HG03095 (cell line): ENCODE measurements around the gene SFT2D1.

ENCODE experiments used
- ATAC-seq: cut with Tn5 transposase; IDR thresholded peaks from one replicate; pipeline ENCODE4 v1.9.1; 2021; ENCODE audit warnings: moderate library complexity; ENCODE audit not compliant: unreplicated experiment

The SFT2D1 gene

DNA sequence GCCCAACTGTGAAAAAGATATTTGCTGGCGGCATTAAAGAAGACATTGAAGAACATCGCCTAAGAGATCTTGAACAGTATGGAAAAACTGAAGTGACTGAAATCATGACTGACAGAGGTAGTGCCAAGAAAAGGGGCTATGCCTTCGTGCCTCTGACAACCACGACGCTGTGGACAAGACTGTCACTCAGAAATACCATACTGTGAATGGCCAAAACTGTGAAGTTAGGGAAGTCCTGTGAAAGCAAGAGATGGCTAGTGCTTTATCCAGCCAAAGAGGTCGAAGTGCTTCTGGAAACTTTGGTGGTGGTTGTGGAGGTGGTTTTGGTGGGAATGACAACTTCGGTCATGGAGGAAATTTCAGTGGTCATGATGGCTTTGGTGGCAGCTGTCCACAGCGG is 7.5 kb downstream of the SFT2D1 start:
- ATAC-seq, result no peak

- ATAC-seq, result peak; percentile 79
These were observed 9.0 kb downstream of the SFT2D1 start for GRCh38 chr6:166333172-166333995.

- ATAC-seq, result no peak
These were observed 10.6 kb downstream of the SFT2D1 start for GRCh38 chr6:166331503-166332415.

- no peak for ATAC-seq
These were observed 11.7 kb downstream of the SFT2D1 start for GRCh38 chr6:166330612-166331011.

DNA sequence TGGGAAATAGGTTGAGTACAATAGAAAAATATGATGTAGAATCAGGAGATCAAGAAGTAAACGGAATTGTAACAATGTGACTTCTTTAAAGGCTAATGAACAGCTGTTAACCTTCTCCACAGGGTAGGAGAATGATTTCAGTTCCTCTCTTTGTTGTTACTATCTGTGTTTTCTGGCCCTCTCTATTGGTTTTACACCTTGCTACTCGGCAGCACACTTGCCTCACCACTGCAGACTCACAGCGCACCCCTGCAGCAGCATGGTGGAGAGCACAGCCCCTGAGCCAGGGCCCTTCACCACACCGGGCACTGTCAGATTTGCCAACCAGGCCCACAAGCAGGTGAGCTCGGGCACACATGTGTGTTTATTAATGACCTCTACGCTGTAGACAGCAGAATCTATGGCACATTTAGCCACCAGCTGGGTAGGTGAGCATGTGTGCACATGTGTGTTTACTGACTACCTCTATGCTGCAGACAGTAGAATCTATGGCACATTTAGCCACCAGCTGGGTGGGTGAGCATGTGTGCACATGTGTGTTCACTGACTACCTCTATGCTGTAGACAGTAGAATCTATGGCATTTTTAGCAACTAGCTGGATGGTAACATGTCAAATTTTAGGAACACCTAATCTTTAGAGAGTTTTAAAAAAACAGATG is 16.8 kb downstream of the SFT2D1 start:
- ATAC-seq, result peak; percentile 83

DNA sequence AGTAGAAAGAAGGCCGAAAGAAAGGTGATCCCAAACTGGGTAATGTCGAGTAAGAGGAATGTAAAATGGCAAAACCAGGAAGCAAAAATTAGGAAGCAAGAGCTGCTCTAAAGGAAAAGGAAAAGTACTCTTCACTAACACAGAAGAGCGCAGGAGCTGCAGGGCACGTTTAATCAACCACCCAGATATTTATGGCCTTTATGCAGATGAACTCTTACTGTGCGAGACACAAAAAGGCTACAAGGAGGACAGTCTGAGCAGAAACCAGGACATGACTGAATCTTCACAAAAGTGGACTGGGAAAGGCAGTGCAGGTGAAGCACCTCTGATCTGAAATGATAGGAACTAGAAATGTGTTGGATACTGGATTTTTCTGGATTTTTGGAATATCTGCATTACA is 18.9 kb downstream of the SFT2D1 start:
- no peak for ATAC-seq

GRCh38 chr6:166318649-166319600 is 23.4 kb downstream of the SFT2D1 start:
- ATAC-seq, result no peak

DNA sequence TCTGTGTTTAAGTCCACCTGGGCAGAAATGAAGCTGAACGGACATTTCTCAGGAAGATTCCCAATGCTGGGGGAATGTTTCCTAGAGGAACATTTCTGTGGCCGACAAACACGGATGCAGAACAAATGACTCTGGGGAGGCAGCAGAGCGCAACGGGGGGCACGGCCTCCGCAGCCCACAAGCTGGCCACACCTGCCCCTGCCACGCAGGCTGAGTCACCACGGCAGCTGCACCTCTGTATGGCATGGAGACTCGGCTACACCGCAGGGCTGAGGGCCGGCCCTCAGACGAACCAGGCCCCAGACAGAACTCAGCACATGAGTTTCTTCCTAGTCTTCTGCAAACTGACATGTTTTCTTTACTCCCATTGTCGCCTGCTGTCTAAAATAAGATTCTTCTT is 24.1 kb downstream of the SFT2D1 start:
- no peak for ATAC-seq

DNA sequence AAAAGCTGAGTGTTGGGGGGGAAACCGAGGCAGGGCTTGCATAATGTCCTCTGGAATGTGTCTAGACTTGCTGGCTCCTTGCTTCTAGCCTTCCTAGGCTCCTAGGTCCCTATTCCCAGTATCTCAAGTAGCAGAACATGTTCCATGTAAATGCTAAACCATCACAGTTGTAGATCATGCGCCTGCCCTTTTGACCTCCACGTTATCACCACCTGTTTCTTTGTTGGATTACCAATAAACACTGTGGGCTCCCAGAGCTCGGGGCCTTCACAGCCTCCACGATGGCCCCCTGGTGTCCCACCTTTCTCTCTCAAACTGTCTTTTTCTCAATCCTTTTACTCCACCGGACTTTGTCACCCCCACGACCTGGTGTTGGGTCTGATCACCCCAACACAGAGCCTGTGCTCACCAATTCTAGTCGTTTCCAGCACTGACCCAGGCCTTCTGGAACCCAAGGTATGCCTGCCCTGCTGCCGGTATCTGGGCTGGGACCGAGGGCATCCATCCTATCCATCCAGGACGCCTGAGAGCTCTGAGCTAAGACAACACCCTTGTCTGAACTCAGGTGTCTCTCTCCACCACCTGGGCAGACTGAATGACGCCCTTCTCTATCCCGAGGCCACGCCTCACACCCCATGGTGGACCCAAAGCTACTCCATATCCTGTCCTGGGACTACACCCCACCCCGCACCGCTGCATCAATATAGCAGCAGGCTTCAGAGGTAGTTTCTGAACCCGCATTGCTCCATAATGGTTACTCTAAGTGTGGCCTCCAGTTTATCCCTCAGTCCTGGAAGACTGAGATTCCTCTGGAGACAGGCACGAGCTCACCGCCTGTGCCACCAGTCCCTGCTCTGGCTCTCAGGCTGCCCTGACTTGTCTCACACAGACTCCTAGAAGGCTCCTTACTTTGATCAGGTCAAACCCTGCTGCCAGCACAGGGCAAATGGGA is 24.8 kb downstream of the SFT2D1 start:
- ATAC-seq, result no peak

GRCh38 chr6:166315436-166315835 is 26.9 kb downstream of the SFT2D1 start:
- no peak for ATAC-seq

DNA sequence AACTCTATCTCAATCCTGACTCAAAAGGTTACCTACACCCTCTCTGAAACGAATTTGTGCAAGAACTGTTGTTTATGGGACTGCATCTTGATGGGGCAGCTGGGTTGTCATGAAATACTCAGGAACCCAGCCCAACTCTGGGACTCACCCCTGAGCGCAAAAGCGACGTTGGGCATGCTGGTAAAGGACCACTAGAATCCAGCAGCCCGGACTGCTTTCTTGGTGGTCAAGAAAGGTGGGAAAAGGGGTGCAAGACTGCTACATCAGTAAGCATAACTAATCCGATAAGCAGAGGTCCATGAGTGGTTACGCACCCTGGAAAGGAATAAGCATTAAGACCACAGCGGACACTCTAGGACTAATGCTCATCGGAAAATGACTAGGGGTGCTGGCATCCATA is 27.9 kb downstream of the SFT2D1 start:
- ATAC-seq, result no peak

- ATAC-seq, result peak; percentile 69
These were observed 28.9 kb downstream of the SFT2D1 start for GRCh38 chr6:166313255-166314070.

GRCh38 chr6:166312832-166313231 is 29.5 kb downstream of the SFT2D1 start:
- no peak for ATAC-seq

DNA sequence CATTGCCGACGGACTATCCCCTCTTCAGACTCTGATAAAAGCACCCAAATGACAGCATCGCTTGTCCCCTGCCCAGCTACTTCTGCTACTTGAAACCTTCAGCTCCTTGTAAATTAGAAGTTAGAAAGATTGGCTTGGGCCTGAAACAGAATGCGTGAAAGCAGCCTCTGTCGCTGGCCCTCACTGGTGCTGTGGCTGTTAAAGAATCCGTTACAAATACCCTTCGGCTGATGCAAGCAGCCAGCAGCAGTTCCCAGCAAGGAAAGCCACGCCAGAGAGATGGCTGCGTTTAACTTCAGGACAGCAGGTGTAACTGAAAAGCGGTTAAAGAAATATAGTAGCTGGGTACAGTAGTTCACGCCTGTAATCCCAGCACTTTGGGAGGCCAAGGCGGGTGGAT is 31.7 kb downstream of the SFT2D1 start:
- ATAC-seq, result no peak

DNA sequence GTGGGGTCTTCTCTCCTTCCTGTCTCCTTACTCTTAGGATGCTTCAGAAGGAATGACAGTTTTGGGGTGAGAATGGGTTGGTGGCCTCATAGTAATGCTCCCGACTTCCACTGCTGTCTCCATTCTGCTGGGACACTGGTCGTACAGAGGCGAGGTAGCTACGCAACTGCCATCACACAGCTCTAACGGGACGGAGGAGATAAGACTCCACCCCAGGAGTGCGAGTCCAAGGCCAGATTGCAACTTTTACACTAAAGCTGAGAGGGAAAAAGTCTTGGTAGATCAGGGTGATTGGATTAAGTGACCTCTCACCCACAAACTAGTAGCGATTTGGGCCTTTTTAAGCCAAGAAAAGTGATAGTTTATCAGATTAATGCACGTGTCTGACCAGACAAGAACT is 32.4 kb downstream of the SFT2D1 start:
- no peak for ATAC-seq

- ATAC-seq, result no peak
These were observed 33.4 kb downstream of the SFT2D1 start for GRCh38 chr6:166308769-166309589.

DNA sequence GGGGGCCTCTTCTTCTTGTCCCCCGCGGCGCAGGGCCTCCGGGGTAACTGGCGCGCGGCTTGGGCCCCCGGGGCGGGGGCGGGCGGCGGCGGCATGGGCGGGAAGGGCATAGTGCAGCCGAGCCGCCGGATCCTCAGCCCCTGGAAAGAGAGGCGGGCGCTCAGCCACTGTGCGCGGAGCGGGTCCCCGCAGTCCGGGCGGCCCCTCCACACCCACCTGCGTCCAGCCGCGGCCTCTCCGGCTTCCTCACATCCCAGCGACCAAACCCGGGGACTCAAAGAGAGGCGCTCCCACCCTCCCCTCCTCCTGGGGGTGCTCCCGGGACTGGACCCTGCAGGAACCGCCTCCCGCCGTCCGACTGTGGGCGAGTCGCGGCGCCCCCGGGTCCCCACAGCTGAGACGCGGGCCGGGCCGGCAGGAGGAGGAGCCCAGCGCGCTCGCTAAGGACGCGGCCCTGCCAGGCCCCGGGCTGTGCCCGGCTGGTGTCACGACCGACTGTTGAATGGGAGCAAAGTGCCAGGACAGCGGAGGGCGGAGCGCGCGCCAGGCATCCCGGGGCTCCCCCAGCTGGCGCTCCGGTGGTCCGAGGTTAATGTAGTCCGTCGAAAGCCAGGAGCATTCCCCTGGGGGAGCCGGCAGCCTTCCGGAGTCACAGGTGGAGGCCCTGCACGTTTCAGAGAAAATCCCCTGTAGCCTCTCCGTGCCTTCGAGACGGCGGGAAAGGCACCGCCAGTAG is 34.1 kb downstream of the SFT2D1 start, which contains the start of gene PRR18:
Gene PRR18, minus strand, starts transcription at position 360 of the 736 bp plus-strand sequence. Its CDS starts 250 bp downstream, at position 110.
- peak; percentile 48 for ATAC-seq
